ENCODE measurements around the gene PPP2R5C.
A peak's percentile ranks its signal among the peaks of the same experiment; 100 is the strongest.

GRCh38 chr14:101845496-101845895 is 84.0 kb downstream of the PPP2R5C start:
- no peak for TF ChIP-seq TAF1 (IDR thresholded peaks at IDR 0.05; ENCODE audit: low read depth, low read length)
- no peak for TF ChIP-seq POLR2AphosphoS5 (IDR thresholded peaks at IDR 0.05; ENCODE audit: low read depth, low read length)
- TF ChIP-seq POLR2A (IDR thresholded peaks at IDR 0.05; ENCODE audit: low read depth, low read length), result peak; percentile 47; the same call in 1 of the 2 replicates
- TF ChIP-seq POU2F2 (IDR thresholded peaks at IDR 0.05; ENCODE audit: low read depth, low read length), result peak; percentile 58; the same call in 1 of the 2 replicates
